Breast epithelium (tissue), 3 donors: Measurements from ENCODE around the gene ZFYVE9.

ENCODE experiments used
- CTCF ChIP-seq, 3 donors: fragments of 450-650 bp; IDR thresholded peaks; one replicate each; pipeline ENCODE4 v1.5.1; 2016 to 2017; ENCODE audit warnings: antibody characterized with exemption in 3 of 3, mild to moderate bottlenecking in 3 of 3, moderate library complexity in 3 of 3
- POLR2AphosphoS5 ChIP-seq, 3 donors: sonication (generic); formaldehyde crosslinking; IDR thresholded peaks; one replicate each; pipeline ENCODE4 v1.6.1; 2017; ENCODE audit warnings: antibody characterized with exemption in 3 of 3

- TF ChIP-seq CTCF (IDR thresholded peaks at IDR 0.05): no peak
- no peak for TF ChIP-seq POLR2AphosphoS5 (IDR thresholded peaks at IDR 0.05)
Observed at GRCh38 chr1:52264530-52265115, 122.7 kb downstream of the ZFYVE9 start.
